GM12878 (cell line): ENCODE data around the gene RAB12. TPM values are rescaled to one million over a fixed set of nuclear protein-coding genes. Genes with fewer than 3 reads are reported as not detected.

Experiments used
- ATAC-seq: fragments of 200-7000 bp; cut with Tn5 transposase; 3 replicates; pipeline ENCODE4 v1.9.1; 2020; ENCODE audit warnings: mild to moderate bottlenecking, moderate library complexity
- BruUV-seq: library from RNA; stranded (reverse); fragments of 400-500 nt; replicated peaks from 2 replicates; lab custom pipeline; 2021; lab: Mats Ljungman, UMichigan
- CTCF ChIA-PET: fragments of 300-600 bp; sonication (Branson Sonifier 250); formaldehyde crosslinking; extraction: SDS; loops from one replicate; lab custom pipeline; 2021; ENCODE audit warnings: inconsistent platforms; lab: Yijun Ruan, JAX
- POLR2A ChIA-PET: fragments of 350-600 bp; formaldehyde crosslinking; extraction: SDS; loops from one replicate; lab custom pipeline; 2021; ENCODE audit warnings: inconsistent platforms; lab: Charles Lee
- RAD21 ChIA-PET: fragments of 300-600 bp; sonication (Branson Sonifier 250); formaldehyde crosslinking; loops from one replicate; lab custom pipeline; 2023; ENCODE audit warnings: antibody characterized with exemption; ENCODE audit not compliant: unreplicated experiment; lab: Charles Lee
- SMC1A ChIA-PET: fragments of 300-600 bp; sonication (Branson Sonifier 250); formaldehyde crosslinking; loops from one replicate; lab custom pipeline; 2023; ENCODE audit not compliant: unreplicated experiment, uncharacterized antibody; lab: Charles Lee
- DNase-seq: peaks from one replicate; pipeline ENCODE4 v3.0.0-alpha.2; 2011; ENCODE audit warnings: low read depth, low spot score
- FAIRE-seq: peaks from 3 replicates; lab custom pipeline; 2011; peaks lifted over from hg19 to GRCh38; lab: Jason Lieb, UNC
- H2AFZ ChIP-seq: 2 replicates; pipeline ENCODE4 v1.6.0; 2011; ENCODE audit warnings: low read depth, low read length, control low read depth; ENCODE audit not compliant: control insufficient read depth
- H3K27ac ChIP-seq: 2 replicates; pipeline ENCODE4 v1.5.1; 2011; ENCODE audit warnings: control low read depth; ENCODE audit not compliant: control insufficient read depth, insufficient read depth
- H3K27me3 ChIP-seq, 2 experiments: replicated peaks in 1 of 2; 2 replicates each; pipeline versions ENCODE4 v1.6.0 to v1.6.1; 2011; ENCODE audit warnings: low read length in 1 of 2; ENCODE audit not compliant: control insufficient read depth in 2 of 2, insufficient read depth in 2 of 2
- H3K36me3 ChIP-seq, 2 experiments: 2 replicates each; pipeline ENCODE4 v1.5.1; 2011; ENCODE audit warnings: low read length in 1 of 2; ENCODE audit not compliant: control insufficient read depth in 2 of 2, insufficient read depth in 2 of 2
- H3K4me1 ChIP-seq: 2 replicates; pipeline ENCODE4 v1.6.1; 2011; ENCODE audit warnings: mild to moderate bottlenecking, low read length, moderate library complexity, mixed read lengths; ENCODE audit not compliant: control insufficient read depth, insufficient read depth
- H3K4me2 ChIP-seq: 2 replicates; pipeline ENCODE4 v1.6.0; 2011; ENCODE audit warnings: control low read depth; ENCODE audit not compliant: control insufficient read depth, insufficient read depth
- H3K4me3 ChIP-seq: fragments of 200-600 bp; sonication (generic); 2 replicates; pipeline ENCODE4 v1.5.1; 2016
- H3K79me2 ChIP-seq: 2 replicates; pipeline ENCODE4 v1.6.0; 2011; ENCODE audit warnings: low read length; ENCODE audit not compliant: control insufficient read depth, insufficient read depth
- H3K9ac ChIP-seq: 2 replicates; pipeline ENCODE4 v1.8.0; 2011; ENCODE audit warnings: low read length, control low read depth, mixed read lengths; ENCODE audit not compliant: control insufficient read depth, insufficient read depth
- H3K9me3 ChIP-seq: replicated peaks from 3 replicates; pipeline ENCODE4 v1.5.1; 2011; ENCODE audit warnings: mild to moderate bottlenecking, low read length; ENCODE audit not compliant: control insufficient read depth, insufficient read depth
- H4K20me1 ChIP-seq: 2 replicates; pipeline ENCODE4 v1.6.0; 2011; ENCODE audit not compliant: control insufficient read depth, insufficient read depth
- EED ChIP-seq: sonication (generic); IDR thresholded peaks from 2 replicates; pipeline ENCODE4 v1.6.1; 2016; ENCODE audit warnings: antibody characterized with exemption, low read depth
- GATAD2B ChIP-seq: fragments of 450-650 bp; conservative IDR thresholded peaks from 2 replicates; pipeline ENCODE4 v1.6.1; 2017; ENCODE audit warnings: low read depth, mild to moderate bottlenecking, moderate library complexity
- IKZF2 ChIP-seq, 2 experiments: fragments of 450-650 bp; IDR thresholded peaks; 2 replicates each; pipeline ENCODE4 v1.6.1; 2017; ENCODE audit warnings: mild to moderate bottlenecking in 2 of 2, moderate library complexity in 2 of 2
- REST ChIP-seq: IDR thresholded peaks from 2 replicates; pipeline ENCODE4 v1.6.1; 2012; ENCODE audit warnings: mild to moderate bottlenecking, low read depth, low read length
- TAF1 ChIP-seq: IDR thresholded peaks from 2 replicates; pipeline ENCODE4 v1.6.1; 2011; ENCODE audit warnings: mild to moderate bottlenecking, low read depth, low read length, borderline replicate concordance
- WGBS: methylation state at CpG from one replicate; pipeline ENCODE4 v1.1.6; 2016; ENCODE audit warnings: low lambda C conversion rate; ENCODE audit not compliant: insufficient replicate concordance, insufficient coverage; ENCODE audit errors: missing lambda C conversion rate; 5-methylcytosine and 5-hydroxymethylcytosine counted together
- in situ Hi-C: fragments of 300-500 bp; cut with MboI; formaldehyde crosslinking; loops from 9 replicates; pipeline ENCODE4 v1.14.3; 2018; ENCODE audit warnings: mixed read lengths
- intact Hi-C: fragments of 100-400 bp; cut with micrococcal nuclease; formaldehyde crosslinking; loops from one replicate; pipeline ENCODE4 v1.14.2; 2022; ENCODE audit not compliant: unreplicated experiment
- polyA plus RNA-seq, 11 experiments: library from polyadenylated mRNA; depleted of rRNA in 4 of 11; unstranded in 6 of 11; stranded (reverse) in 5 of 11; fragments of >200 nt; fragmentation: Nextera tagmentation in 4 of 11; fragmentation: Illumina TruSeq in 1 of 11; extraction: Ambion mirVana in 4 of 11; extraction: Trizol in 1 of 11; gene quantifications; 1 replicate in 1 of 11; 2 replicates in 10 of 11; pipeline versions ENCODE4 v1.2.1 to v1.2.3, GENCODE V29; 2011 to 2016; ENCODE audit warnings: inconsistent platforms in 2 of 11, missing spikeins in 2 of 11, low read depth in 1 of 11
- total RNA-seq, 4 experiments: library from RNA; depleted of rRNA in 3 of 4; stranded (reverse); fragments of >200 nt in 3 of 4; fragmentation: Illumina TruSeq in 1 of 4; extraction: Trizol in 1 of 4; gene quantifications; 2 replicates each; pipeline versions ENCODE4 v1.2.1 to v1.2.3, GENCODE V29; 2013 to 2021
- TF ChIP-seq, protein P1 (sequence below): fragments of 450-650 bp; IDR thresholded peaks from 2 replicates; pipeline ENCODE4 v1.6.1; 2016; ENCODE audit warnings: mild to moderate bottlenecking
- TF ChIP-seq, protein P2 (sequence below): IDR thresholded peaks from 2 replicates; pipeline ENCODE4 v1.6.1; 2012; ENCODE audit warnings: low read length, inconsistent platforms
- TF ChIP-seq, protein P3 (sequence below): fragments of 150-350 bp; IDR thresholded peaks from 2 replicates; pipeline ENCODE4 v1.6.1; 2016; ENCODE audit warnings: low read depth, low read length

The RAB12 gene
- total and polyA plus RNA-seq, 10 of the 15 experiments (the other 5 are each of a cell fraction or from before 2014, with no cell fraction given) = 0.71 to 29.8 (median 14.0) TPM

DNA sequence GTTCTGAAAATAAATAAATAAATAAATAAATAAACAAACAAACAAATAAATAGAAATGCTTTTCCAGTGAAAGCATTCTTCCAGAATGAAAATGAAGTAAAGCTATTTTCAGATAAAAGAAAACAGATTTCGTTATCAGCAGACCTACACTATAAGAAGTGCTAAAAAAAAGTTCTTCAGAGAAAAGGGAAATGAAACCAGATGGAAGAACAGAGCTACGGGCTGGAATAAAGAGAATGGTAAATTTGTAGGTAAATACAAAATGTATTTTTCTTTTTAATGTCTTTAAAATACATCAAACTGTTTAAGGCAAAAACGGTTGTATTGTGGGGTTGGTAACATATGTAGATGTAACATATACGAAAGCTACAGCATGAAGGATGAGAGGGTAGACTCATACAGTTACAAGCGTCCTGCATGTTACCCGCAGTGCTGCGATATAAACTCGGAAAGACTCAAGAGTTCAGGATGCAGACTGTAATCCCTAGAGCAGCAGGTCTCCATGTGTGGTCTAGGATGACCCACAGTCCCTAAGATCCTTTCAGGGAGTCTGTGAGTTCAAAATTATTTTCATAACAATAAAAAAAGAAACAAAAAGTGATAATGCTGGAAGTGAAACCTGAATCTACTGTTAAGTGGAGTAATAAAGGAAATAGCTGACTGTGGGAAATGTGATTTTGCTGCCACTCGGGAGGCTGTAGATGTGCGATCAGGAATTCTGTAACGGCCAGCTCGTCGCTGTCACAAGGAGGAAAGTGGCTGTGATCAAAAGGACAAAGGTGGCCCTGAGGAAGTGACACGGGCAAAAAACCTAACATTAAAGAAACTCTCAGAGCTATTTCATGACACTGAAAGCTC lies 5.3 kb upstream of the RAB12 start (continued):
- TF ChIP-seq, protein P1, sequence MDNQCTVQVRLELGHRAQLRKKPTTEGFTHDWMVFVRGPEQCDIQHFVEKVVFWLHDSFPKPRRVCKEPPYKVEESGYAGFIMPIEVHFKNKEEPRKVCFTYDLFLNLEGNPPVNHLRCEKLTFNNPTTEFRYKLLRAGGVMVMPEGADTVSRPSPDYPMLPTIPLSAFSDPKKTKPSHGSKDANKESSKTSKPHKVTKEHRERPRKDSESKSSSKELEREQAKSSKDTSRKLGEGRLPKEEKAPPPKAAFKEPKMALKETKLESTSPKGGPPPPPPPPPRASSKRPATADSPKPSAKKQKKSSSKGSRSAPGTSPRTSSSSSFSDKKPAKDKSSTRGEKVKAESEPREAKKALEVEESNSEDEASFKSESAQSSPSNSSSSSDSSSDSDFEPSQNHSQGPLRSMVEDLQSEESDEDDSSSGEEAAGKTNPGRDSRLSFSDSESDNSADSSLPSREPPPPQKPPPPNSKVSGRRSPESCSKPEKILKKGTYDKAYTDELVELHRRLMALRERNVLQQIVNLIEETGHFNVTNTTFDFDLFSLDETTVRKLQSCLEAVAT = no peak
- TF ChIP-seq IKZF2 (IDR thresholded peaks at IDR 0.05) (peak; percentile 64 to 84), TAF1 (peak; percentile 23; the same call in 1 of the 2 replicates), EED (peak; percentile 64; the same call in 1 of the 2 replicates)

GRCh38 chr18:8605974-8606373 lies 3.3 kb upstream of the RAB12 start:
- H3K36me3 ChIP-seq = no peaks in the 10 kb centered on the region
- no peaks in the 10 kb centered on the region for H3K9me3 ChIP-seq
- ChIA-PET CTCF (no interaction called here), SMC1A (interaction anchor here (1.1 to 1.7 kb wide), 4 partner anchors 11 to 477 kb away, joined by 3 to 5 read pairs (median 4); no protein-coding TSS in a partner anchor), RAD21 (no interaction called here), POLR2A (interaction anchor here (0.7 kb wide), 1 partner anchor 1006 kb away, joined by 4 read pairs; no protein-coding TSS in a partner anchor)
- H3K9ac ChIP-seq = no peak overlapping the region
- H4K20me1 ChIP-seq = no peaks in the 10 kb centered on the region
- FAIRE-seq (no peak), DNase-seq (peak; percentile 40), ATAC-seq (no peak)
- intact Hi-C loops (loop anchor here (10.0 kb wide), 1 partner anchor 539 kb away; no protein-coding TSS in a partner anchor), in situ Hi-C loops (loop anchor here (10.0 to 25.0 kb wide), 2 partner anchors 651 to 1306 kb away; partner anchors contain the start of gene VAPA)
- no peak overlapping the region; the same call in 1 of the 2 replicates for H2AFZ ChIP-seq
- no peak overlapping the region for H3K4me2 ChIP-seq
- peak overlapping the region; percentile 46 for H3K27ac ChIP-seq
- peaks cover 15% of the 10 kb centered on the region for H3K79me2 ChIP-seq
- no TSS peak for BruUV-seq
- 45% methylated on average over 8 of the region's 8 CpGs for WGBS
- peaks cover 50% of the 10 kb centered on the region for H3K4me1 ChIP-seq
- H3K27me3 ChIP-seq = no peaks in the 10 kb centered on the region
- H3K4me3 ChIP-seq = no peak overlapping the region
- TF ChIP-seq GATAD2B (no peak; the same call in 1 of the 2 replicates), REST (no peak), TAF1 (0 out of 2 replicates have a peak, but pooled peaks have one; percentile 23)
- TF ChIP-seq, protein P2, sequence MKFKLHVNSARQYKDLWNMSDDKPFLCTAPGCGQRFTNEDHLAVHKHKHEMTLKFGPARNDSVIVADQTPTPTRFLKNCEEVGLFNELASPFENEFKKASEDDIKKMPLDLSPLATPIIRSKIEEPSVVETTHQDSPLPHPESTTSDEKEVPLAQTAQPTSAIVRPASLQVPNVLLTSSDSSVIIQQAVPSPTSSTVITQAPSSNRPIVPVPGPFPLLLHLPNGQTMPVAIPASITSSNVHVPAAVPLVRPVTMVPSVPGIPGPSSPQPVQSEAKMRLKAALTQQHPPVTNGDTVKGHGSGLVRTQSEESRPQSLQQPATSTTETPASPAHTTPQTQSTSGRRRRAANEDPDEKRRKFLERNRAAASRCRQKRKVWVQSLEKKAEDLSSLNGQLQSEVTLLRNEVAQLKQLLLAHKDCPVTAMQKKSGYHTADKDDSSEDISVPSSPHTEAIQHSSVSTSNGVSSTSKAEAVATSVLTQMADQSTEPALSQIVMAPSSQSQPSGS = peak; percentile 85
- TF ChIP-seq, protein P3, sequence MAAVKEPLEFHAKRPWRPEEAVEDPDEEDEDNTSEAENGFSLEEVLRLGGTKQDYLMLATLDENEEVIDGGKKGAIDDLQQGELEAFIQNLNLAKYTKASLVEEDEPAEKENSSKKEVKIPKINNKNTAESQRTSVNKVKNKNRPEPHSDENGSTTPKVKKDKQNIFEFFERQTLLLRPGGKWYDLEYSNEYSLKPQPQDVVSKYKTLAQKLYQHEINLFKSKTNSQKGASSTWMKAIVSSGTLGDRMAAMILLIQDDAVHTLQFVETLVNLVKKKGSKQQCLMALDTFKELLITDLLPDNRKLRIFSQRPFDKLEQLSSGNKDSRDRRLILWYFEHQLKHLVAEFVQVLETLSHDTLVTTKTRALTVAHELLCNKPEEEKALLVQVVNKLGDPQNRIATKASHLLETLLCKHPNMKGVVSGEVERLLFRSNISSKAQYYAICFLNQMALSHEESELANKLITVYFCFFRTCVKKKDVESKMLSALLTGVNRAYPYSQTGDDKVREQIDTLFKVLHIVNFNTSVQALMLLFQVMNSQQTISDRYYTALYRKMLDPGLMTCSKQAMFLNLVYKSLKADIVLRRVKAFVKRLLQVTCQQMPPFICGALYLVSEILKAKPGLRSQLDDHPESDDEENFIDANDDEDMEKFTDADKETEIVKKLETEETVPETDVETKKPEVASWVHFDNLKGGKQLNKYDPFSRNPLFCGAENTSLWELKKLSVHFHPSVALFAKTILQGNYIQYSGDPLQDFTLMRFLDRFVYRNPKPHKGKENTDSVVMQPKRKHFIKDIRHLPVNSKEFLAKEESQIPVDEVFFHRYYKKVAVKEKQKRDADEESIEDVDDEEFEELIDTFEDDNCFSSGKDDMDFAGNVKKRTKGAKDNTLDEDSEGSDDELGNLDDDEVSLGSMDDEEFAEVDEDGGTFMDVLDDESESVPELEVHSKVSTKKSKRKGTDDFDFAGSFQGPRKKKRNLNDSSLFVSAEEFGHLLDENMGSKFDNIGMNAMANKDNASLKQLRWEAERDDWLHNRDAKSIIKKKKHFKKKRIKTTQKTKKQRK = no peak
